Skeletal muscle satellite cell (primary cell): ENCODE data around the gene PSORS1C1.
"Not testable (repeated sequence)": the region's sequence is repeated elsewhere in the genome, so short reads cannot be mapped to it uniquely, and the experiment has no call there.

Experiments
- H3K27me3 ChIP-seq: 2 replicates; pipeline ENCODE4 v1.7.0; 2013; ENCODE audit warnings: low read length; ENCODE audit not compliant: control insufficient read depth, insufficient read depth
- H3K36me3 ChIP-seq: 2 replicates; pipeline ENCODE4 v1.7.0; 2013; ENCODE audit warnings: mild to moderate bottlenecking, control low read depth, low read length; ENCODE audit not compliant: insufficient read depth
- H3K4me1 ChIP-seq: 2 replicates; pipeline ENCODE4 v1.7.0; 2013; ENCODE audit warnings: low read length; ENCODE audit not compliant: control insufficient read depth, insufficient read depth
- H3K4me2 ChIP-seq: 2 replicates; pipeline ENCODE4 v1.7.0; 2013; ENCODE audit warnings: mild to moderate bottlenecking, low read length
- H3K4me3 ChIP-seq: 2 replicates; pipeline ENCODE4 v1.7.0; 2013; ENCODE audit warnings: low read length
- H3K9ac ChIP-seq: 2 replicates; pipeline ENCODE4 v1.7.0; 2013; ENCODE audit warnings: mild to moderate bottlenecking, low read depth, low read length, moderate library complexity
- H3K9me3 ChIP-seq: replicated peaks from 2 replicates; pipeline ENCODE4 v1.7.0; 2013; ENCODE audit warnings: mild to moderate bottlenecking, control low read depth, low read length

PSORS1C1 gene

DNA sequence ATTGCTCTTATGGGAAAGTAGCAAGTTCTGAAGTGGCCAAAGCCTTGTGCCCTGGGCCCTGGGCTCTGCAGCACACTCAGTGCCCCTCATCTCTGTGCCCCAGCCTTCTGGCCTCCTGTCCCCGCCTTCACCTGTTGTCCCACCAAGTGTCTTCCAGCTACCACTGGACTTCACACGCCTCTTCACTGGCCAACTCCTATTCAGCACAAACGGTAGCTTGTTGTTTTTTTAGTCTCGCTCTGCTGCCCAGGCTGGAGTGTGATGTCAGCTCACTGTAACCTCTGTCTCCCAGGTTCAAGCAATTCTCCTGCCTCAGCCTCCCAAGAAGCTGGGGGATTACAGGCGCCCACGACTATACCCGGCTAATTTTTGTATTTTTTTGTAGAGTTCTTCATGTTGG lies 38.2 kb downstream of the PSORS1C1 start:
- no peaks in the 10 kb centered on the region for H3K27me3 ChIP-seq
- no peak overlapping the region for H3K9ac ChIP-seq
- H3K9me3 ChIP-seq: no peaks in the 10 kb centered on the region
- H3K4me3 ChIP-seq: no peak overlapping the region
- peaks cover 4% of the 10 kb centered on the region for H3K4me1 ChIP-seq
- peaks cover 11% of the 10 kb centered on the region for H3K36me3 ChIP-seq
- H3K4me2 ChIP-seq: no peak overlapping the region

DNA sequence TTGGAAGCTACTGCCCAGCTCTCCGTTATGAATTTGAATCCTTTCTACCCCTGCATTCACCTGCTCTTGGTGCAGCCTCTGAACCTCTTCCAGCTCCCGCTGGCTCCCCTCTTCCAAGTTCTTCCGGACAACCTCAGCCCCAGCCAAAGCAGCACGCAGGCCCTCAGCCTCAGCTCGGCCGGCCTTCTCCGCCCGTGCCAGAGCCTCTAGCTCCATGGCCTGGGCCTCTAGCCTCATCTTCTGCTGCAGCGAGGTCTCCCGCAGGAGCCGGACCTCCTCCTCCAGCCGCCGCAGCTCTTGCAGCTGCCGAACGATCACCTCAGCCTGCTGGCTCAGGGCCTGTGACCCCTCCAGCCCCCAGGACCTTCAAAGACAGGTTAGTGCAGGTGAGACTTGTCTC lies 39.8 kb downstream of the PSORS1C1 start:
- Histone ChIP-seq H3K9ac (no peak overlapping the region), H3K4me1 (peaks cover 11% of the 10 kb centered on the region), H3K4me2 (no peak overlapping the region), H3K27me3 (no peaks in the 10 kb centered on the region), H3K9me3 (no peaks in the 10 kb centered on the region), H3K36me3 (peaks cover 8% of the 10 kb centered on the region), H3K4me3 (no peak overlapping the region)

DNA sequence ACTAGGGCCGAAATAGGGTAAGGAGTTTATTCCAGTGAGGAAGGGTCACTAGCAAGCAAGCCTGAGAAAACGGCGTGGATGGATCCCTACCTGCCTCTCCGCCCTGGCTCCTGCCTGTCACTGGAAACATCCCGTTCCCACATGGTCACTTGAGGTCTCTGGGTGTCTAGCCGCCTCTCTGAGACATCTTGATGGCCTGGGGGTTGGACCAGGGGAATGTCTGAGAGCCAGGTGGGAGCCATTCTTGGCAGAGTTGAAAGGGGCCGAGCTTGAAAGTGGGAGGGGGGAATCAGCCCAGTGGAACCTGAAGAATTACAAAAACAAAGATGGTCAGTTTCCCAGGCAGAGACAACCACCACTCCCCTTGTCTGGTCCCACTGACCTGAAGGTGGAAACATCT lies 42.0 kb downstream of the PSORS1C1 start:
- Histone ChIP-seq H3K4me2 (peak overlapping the region; percentile 87), H3K9me3 (no peaks in the 10 kb centered on the region), H3K27me3 (no peaks in the 10 kb centered on the region), H3K4me1 (peaks cover 17% of the 10 kb centered on the region), H3K4me3 (no peak overlapping the region), H3K9ac (no peak overlapping the region), H3K36me3 (peaks cover 9% of the 10 kb centered on the region)

DNA sequence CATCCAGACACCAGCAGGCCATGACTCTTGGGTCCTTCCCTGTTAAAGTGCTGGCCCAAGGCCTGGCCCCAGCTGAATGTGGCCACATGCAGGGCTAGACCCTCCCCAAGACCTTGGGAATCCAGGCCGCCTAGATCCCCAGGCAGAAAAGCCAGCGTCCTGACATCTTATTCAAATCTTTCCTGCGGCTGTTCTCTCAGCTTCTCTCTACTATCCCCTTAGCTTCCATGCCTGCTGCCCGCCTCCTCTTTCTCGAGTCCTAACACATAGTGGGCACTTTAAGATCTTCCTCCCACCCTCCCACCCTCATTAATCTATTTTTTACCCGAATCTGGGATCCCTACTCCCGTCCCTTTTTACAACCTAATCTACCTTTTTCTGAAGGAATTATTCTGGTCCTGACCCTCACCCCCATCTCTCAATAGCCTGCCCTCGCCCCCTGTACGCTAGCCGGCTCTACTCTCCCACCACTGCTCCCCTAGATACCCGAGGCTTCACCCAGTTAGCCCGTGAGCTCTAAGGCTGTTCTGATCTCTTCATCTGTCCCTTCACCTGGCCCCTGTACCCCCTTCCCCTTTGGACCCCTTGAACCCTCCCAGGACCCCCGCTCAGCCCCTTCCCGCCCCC lies 43.0 kb downstream of the PSORS1C1 start, which contains the start of gene CCHCR1:
Gene CCHCR1, minus strand, starts transcription at position 290 of the 627 bp plus-strand sequence. Its CDS starts 202 bp downstream, at position 88.
- H3K9me3 ChIP-seq: no peaks in the 10 kb centered on the region
- peak within 1 kb of the TSS; percentile 87 for H3K9ac ChIP-seq
- peak within 1 kb of the TSS; percentile 84 for H3K4me3 ChIP-seq
- H3K36me3 ChIP-seq: peaks cover 18% of the 10 kb centered on the region
- no peaks in the 10 kb centered on the region for H3K27me3 ChIP-seq
- H3K4me2 ChIP-seq: peak within 1 kb of the TSS; percentile 93
- H3K4me1 ChIP-seq: peaks cover 17% of the 10 kb centered on the region

DNA sequence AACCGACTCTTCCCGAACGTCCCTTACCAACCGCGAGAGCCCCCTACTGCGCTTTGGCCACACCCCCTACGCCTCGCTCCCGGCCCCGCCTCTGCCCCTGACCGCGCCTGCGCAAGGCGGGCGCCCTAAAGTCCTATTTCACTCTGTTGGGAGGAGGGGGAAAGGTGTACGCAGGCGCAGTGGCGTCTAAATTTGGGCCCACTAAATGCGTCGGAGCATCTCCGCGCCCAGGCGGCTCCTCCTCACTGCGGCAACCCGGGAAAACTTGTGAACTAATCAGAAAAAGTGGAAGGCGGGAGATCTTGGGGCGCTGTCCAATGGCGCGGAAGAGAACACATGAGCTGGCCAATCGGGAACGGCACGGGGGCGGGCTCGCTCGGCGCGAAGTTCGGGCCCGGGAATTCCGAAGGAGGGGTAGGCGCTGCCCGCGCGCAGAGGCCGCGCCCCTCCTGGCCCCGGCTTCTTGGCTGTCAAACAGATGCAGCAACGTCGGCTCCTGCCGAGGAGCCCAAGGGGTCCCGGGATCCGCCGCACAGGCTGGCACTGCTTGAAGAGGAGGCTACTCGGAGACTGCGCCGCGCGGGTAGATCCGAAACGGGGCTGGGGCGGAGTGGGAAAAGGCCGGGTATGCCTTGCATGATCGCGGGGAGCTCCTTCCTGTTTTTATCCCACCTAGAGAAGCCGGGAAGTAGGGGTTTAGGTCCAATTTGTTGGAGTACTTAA lies 43.7 kb downstream of the PSORS1C1 start, which contains the start of gene TCF19:
Gene TCF19, plus strand, starts transcription at position 450 of the 723 bp plus-strand sequence. CDS start 881 bp downstream, outside the sequence.
- Histone ChIP-seq H3K4me2 (peak within 1 kb of the TSS; percentile 93), H3K9ac (peak within 1 kb of the TSS; percentile 87), H3K9me3 (no peaks in the 10 kb centered on the region), H3K4me1 (peaks cover 17% of the 10 kb centered on the region), H3K4me3 (peak within 1 kb of the TSS; percentile 84), H3K27me3 (no peaks in the 10 kb centered on the region), H3K36me3 (peaks cover 21% of the 10 kb centered on the region)

DNA sequence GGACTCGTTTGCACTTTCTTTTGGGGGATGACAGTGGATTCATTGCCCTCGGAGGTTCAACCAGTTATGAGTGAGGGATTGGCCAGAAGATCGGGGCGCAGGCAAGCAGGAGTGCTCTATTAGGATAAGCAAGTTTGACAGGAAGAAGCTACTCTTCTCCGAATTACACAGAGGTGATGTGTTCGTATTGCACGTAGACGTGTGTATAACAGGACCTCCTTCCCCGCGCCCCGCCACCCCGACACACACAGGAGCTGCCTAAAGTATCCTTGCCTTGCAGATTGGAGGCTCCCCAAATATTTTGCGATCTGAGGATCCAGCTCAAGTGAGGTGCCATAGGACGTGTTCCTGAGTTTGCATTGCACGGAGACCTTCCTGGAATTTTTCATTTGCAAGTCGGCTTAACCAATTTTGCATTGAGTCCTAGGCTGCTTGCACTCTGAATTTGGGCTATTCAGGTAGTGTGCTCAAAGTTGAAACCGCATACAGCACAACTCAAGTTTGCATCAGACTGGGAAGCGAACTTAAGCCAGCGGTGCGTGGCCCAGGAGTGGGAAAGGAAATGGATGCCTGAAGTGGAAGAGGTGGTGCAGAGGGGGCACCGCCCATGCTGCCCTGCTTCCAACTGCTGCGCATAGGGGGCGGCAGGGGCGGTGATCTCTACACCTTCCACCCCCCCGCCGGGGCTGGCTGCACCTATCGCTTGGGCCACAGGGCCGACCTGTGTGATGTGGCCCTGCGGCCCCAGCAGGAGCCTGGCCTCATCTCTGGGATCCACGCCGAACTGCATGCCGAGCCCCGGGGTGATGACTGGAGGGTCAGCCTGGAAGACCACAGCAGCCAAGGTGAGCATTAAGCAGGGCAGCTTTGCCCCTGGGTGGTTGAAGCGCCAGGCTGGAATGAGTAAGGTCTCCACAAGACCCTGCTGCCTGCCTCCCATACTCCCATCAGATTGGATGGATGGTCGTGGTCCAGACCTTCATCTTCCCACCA lies 44.6 kb downstream of the PSORS1C1 start:
- Histone ChIP-seq H3K27me3 (no peaks in the 10 kb centered on the region), H3K4me3 (peak overlapping the region; percentile 83), H3K9ac (peak overlapping the region; percentile 85), H3K4me2 (peak overlapping the region; percentile 93), H3K36me3 (peaks cover 24% of the 10 kb centered on the region), H3K9me3 (no peaks in the 10 kb centered on the region), H3K4me1 (peaks cover 17% of the 10 kb centered on the region)

DNA sequence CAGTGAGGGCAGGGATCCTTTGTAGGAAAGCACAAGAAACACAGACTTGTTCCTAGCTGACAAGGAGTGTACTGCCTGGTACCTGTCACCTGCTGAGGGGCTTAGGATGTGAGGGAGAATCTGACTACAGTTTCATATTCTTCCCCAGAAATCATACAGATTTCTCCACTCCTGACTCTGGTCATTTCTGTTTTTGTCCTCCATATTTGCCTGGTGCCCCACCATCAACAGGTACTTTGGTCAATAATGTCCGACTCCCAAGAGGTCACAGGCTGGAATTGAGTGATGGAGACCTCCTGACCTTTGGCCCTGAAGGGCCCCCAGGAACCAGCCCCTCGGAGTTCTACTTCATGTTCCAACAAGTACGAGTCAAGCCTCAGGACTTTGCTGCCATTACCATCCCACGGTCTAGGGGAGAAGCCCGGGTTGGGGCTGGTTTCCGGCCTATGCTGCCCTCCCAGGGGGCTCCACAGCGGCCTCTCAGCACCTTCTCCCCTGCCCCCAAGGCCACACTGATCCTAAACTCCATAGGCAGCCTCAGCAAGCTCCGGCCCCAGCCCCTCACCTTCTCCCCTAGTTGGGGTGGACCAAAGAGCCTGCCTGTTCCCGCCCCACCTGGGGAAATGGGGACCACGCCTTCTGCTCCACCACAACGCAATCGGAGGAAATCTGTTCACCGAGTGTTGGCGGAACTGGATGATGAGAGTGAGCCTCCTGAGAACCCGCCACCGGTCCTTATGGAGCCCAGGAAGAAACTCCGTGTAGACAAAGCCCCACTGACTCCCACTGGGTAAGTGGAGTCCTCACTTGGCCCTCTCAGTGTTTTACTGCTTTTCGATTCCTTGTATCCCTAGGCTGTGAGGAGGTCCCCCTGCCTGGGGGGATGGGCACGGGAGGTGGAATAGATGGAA lies 46.9 kb downstream of the PSORS1C1 start:
- H3K27me3 ChIP-seq: no peaks in the 10 kb centered on the region
- no peak overlapping the region for H3K4me2 ChIP-seq
- peaks cover 17% of the 10 kb centered on the region for H3K4me1 ChIP-seq
- peaks cover 16% of the 10 kb centered on the region for H3K36me3 ChIP-seq
- H3K4me3 ChIP-seq: no peak overlapping the region
- no peak overlapping the region for H3K9ac ChIP-seq
- no peaks in the 10 kb centered on the region for H3K9me3 ChIP-seq

DNA sequence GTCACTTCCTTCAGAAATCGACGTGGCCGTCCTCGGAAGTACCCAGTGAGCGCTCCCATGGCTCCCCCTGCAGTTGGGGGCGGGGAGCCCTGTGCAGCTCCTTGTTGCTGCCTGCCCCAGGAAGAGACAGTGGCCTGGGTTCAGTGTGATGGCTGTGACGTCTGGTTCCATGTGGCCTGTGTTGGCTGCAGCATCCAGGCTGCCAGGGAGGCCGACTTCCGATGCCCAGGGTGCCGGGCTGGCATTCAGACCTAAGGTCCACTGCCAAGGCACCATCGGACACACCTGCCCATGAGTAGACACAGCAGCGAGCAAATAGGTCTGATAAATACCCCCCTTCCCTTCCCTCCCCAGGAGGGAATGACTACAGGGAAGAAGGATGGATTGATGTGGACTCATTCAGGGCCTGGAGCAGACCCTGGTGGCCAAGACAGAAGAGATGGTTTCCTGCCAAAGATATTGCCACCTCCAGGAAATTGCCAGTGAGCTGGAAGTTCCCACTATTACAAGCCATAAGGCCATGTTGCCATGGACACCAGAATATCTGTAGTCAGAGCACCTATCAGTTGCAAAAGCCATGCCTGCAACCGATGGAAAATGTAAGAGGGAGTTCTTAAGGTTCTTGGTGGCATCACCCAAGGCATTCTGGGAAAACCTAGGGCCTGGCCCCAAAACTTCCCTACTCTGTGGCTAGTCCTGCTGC lies 48.0 kb downstream of the PSORS1C1 start:
- H3K27me3 ChIP-seq: no peaks in the 10 kb centered on the region
- peaks cover 16% of the 10 kb centered on the region for H3K36me3 ChIP-seq
- H3K4me1 ChIP-seq: peaks cover 13% of the 10 kb centered on the region
- H3K4me2 ChIP-seq: no peak overlapping the region
- H3K9me3 ChIP-seq: no peaks in the 10 kb centered on the region
- no peak overlapping the region for H3K9ac ChIP-seq
- no peak overlapping the region for H3K4me3 ChIP-seq

DNA sequence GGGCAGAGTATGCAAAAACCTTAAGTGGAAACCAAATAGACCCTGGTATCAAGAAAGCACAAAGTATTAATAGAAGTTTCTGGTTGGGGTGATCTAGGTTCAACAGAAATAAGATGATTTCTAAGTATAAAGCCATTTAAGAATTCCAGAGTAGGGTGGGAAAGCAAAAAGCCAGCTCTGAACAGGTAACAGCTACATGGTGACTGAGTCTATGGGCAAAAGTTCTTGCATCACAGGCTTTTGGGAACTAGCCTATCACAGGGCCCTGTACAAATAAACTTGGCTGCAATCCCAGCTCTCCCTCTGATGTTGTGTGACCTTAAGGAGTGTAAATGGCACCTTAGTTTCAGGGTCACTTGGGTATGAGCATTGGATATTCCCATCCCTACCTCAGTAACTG lies 49.3 kb downstream of the PSORS1C1 start:
- H3K36me3 ChIP-seq: peaks cover 16% of the 10 kb centered on the region
- H3K9ac ChIP-seq: no peak overlapping the region
- no peak overlapping the region for H3K4me2 ChIP-seq
- H3K9me3 ChIP-seq: no peaks in the 10 kb centered on the region
- peaks cover 11% of the 10 kb centered on the region for H3K4me1 ChIP-seq
- no peaks in the 10 kb centered on the region for H3K27me3 ChIP-seq
- H3K4me3 ChIP-seq: no peak overlapping the region

DNA sequence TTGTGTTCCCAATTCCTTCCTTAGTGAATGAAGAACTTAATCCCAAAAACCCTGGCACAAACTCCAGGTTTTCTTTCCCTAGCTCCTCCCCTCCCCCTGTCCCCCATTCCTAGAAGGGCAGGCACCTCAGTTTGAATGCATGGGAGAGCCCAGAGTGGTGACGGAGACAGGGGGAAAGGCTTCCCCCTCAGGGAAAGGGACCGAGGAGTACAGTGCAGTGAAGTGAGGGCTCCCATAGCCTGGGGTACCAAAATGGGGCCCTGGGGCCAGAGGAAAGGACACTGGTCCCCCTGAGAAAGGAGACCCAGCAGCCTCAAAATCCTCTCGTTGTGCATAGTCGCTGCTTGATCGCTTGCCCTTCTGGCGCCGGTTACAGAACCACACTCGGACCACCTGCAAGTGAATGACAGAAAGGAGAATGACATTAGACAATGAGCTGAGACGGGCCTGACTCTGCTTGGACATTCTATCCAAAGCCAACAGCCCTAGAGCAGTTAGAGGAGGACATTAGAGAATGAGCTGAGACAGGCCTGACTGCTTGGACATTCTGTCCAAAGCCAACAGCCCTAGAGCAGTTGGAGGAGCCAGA lies 50.0 kb downstream of the PSORS1C1 start:
- not testable (repeated sequence) for H3K4me1 ChIP-seq, H3K4me2 ChIP-seq, H3K27me3 ChIP-seq, H3K9ac ChIP-seq, H3K4me3 ChIP-seq, H3K9me3 ChIP-seq
- peaks cover 16% of the 10 kb centered on the region for H3K36me3 ChIP-seq
